GM19328 (cell line): ENCODE data around the gene HMX3.
"Not testable (repeated sequence)": the region's sequence is repeated elsewhere in the genome, so short reads cannot be mapped to it uniquely, and the experiment has no call there.

Source experiments
- ATAC-seq: cut with Tn5 transposase; IDR thresholded peaks from one replicate; pipeline ENCODE4 v1.9.1; 2021; ENCODE audit warnings: mild to moderate bottlenecking, moderate library complexity; ENCODE audit not compliant: unreplicated experiment

HMX3 gene

GRCh38 chr10:123170961-123171360, 35.2 kb downstream of the HMX3 start:
- ATAC-seq: no peak

- not testable (repeated sequence) for ATAC-seq
Measured at GRCh38 chr10:123171616-123172015, 35.8 kb downstream of the HMX3 start.

GRCh38 chr10:123175389-123176387, 39.9 kb downstream of the HMX3 start:
- no peak for ATAC-seq

GRCh38 chr10:123178390-123178789, 42.6 kb downstream of the HMX3 start:
- not testable (repeated sequence) for ATAC-seq

- no peak for ATAC-seq
Measured at GRCh38 chr10:123180101-123181090, 44.6 kb downstream of the HMX3 start.

- ATAC-seq: no peak
Measured at GRCh38 chr10:123183724-123184123, 48.0 kb downstream of the HMX3 start.

GRCh38 chr10:123187781-123188180, 52.0 kb downstream of the HMX3 start:
- no peak for ATAC-seq
